ENCODE measurements around the gene TAGLN2.

GRCh38 chr1:159931795-159932173 lies 6.5 kb upstream of the TAGLN2 start:
- TF ChIP-seq CTCF (IDR thresholded peaks at IDR 0.05) (no peak), ZC3H11A (IDR thresholded peaks at IDR 0.05) (no peak)

All from A549 (cell line).